H1 (cell line): ENCODE data around the gene ARHGAP35. TPM values are rescaled to one million over a fixed set of nuclear protein-coding genes. Genes with fewer than 3 reads are reported as not detected.

ENCODE experiments used
- BCL11A ChIP-seq, 2 experiments: IDR thresholded peaks; one replicate each; pipeline ENCODE4 v1.6.1; 2011; ENCODE audit warnings: low read depth in 2 of 2, low read length in 2 of 2, mild to moderate bottlenecking in 2 of 2
- BRCA1 ChIP-seq: IDR thresholded peaks from 2 replicates; pipeline ENCODE4 v1.6.1; 2012; ENCODE audit warnings: low read depth, low read length, improper control_type of control experiment
- HDAC2 ChIP-seq, 2 experiments: fragments of 300-600 bp in 1 of 2; sonication (generic) in 1 of 2; IDR thresholded peaks; 2 replicates each; pipeline ENCODE4 v1.6.1; 2011 to 2012; ENCODE audit warnings: low read depth in 2 of 2, low read length in 2 of 2, mild to moderate bottlenecking in 2 of 2, moderate library complexity in 2 of 2, borderline replicate concordance in 1 of 2, inconsistent platforms in 1 of 2
- HDAC6 ChIP-seq: IDR thresholded peaks from one replicate; pipeline ENCODE4 v1.7.1; 2012; ENCODE audit warnings: low read depth, mild to moderate bottlenecking, inconsistent platforms, low read length, moderate library complexity
- MAFK ChIP-seq: IDR thresholded peaks from 2 replicates; pipeline ENCODE4 v1.6.1; 2012; ENCODE audit warnings: low read depth, mild to moderate bottlenecking, improper control_type of control experiment, low read length
- NRF1 ChIP-seq: IDR thresholded peaks from 2 replicates; pipeline ENCODE4 v1.6.1; 2011; ENCODE audit warnings: mild to moderate bottlenecking, low read depth, low read length, improper control_type of control experiment
- RAD21 ChIP-seq, 2 experiments: IDR thresholded peaks in 1 of 2; conservative IDR thresholded peaks in 1 of 2; 2 replicates each; pipeline ENCODE4 v1.6.1; 2011; ENCODE audit warnings: low read depth in 2 of 2, low read length in 2 of 2, improper control_type of control experiment in 1 of 2, inconsistent platforms in 1 of 2, mild to moderate bottlenecking in 1 of 2, moderate library complexity in 1 of 2
- SIN3A ChIP-seq, 2 experiments: IDR thresholded peaks in 1 of 2; conservative IDR thresholded peaks in 1 of 2; 2 replicates each; pipeline ENCODE4 v1.6.1; 2011 to 2012; ENCODE audit warnings: low read length in 2 of 2, improper control_type of control experiment in 1 of 2, low read depth in 1 of 2, mild to moderate bottlenecking in 1 of 2
- YY1 ChIP-seq: IDR thresholded peaks from 2 replicates; pipeline ENCODE4 v1.6.1; 2011; ENCODE audit warnings: low read depth, mild to moderate bottlenecking, low read length
- ZNF274 ChIP-seq: IDR thresholded peaks from 2 replicates; pipeline ENCODE4 v1.7.0; 2012; ENCODE audit warnings: low read length, borderline replicate concordance; ENCODE audit errors: extremely low read depth
- polyA plus RNA-seq, 7 experiments: library from polyadenylated mRNA; depleted of rRNA in 3 of 7; stranded (reverse) in 5 of 7; unstranded in 2 of 7; fragments of >200 nt in 5 of 7; fragments of 200-250 nt in 2 of 7; gene quantifications; 1 replicate in 5 of 7; 2 replicates in 1 of 7; 4 replicates in 1 of 7; pipeline versions ENCODE4 v1.2.1 to v1.2.3, GENCODE V29; 2011 to 2013; ENCODE audit warnings: missing spikeins in 2 of 7, mixed read lengths in 2 of 7
- total RNA-seq: library from RNA; stranded (reverse); fragmentation: NEBNext Ultra II Directional; extraction: Animal tissue kit (Norgen Biotek cat#: 25700); gene quantifications from 2 replicates; pipeline ENCODE4 v1.2.1, GENCODE V29; 2021

ARHGAP35 gene
- total and polyA plus RNA-seq, 2 of the 8 experiments (the other 6 are each of a cell fraction or from before 2014, with no cell fraction given), result 29.7 to 64.5 TPM

GRCh38 chr19:46825731-46826055 lies 35.1 kb upstream of the ARHGAP35 start (continued):
- TF ChIP-seq BRCA1 (no peak), MAFK (no peak), YY1 (no peak), HDAC6 (no peak), ZNF274 (no peak), BCL11A (IDR thresholded peaks at IDR 0.05; ENCODE audit: low read depth in 2 of 2, low read length in 2 of 2) (no peak), HDAC2 (IDR thresholded peaks at IDR 0.05; ENCODE audit: borderline replicate concordance in 1 of 2, low read depth in 2 of 2, low read length in 2 of 2) (no peak), SIN3A (conservative IDR thresholded peaks at IDR 0.05 in 1 of 2, IDR thresholded peaks at IDR 0.05 in 1 of 2; ENCODE audit: low read depth in 1 of 2, low read length in 2 of 2) (no peak), NRF1 (no peak), RAD21 (IDR thresholded peaks at IDR 0.05 in 1 of 2, conservative IDR thresholded peaks at IDR 0.05 in 1 of 2; ENCODE audit: low read depth in 2 of 2, low read length in 2 of 2) (no peak)
